Kidney epithelial cell (primary cell): Measurements from ENCODE around the gene ZNF554. TPM values are rescaled to one million over a fixed set of nuclear protein-coding genes. Genes with fewer than 3 reads are reported as not detected.

Source experiments
- DNase-seq: peaks from one replicate; pipeline ENCODE4 v3.0.0-alpha.2; 2010; ENCODE audit warnings: low read depth
- H3K27me3 ChIP-seq: 2 replicates; pipeline ENCODE4 v1.6.0; 2011; ENCODE audit warnings: low read length; ENCODE audit not compliant: control insufficient read depth, insufficient read depth
- H3K36me3 ChIP-seq: 2 replicates; pipeline ENCODE4 v1.5.1; 2011; ENCODE audit warnings: low read length; ENCODE audit not compliant: control insufficient read depth, insufficient read depth
- H3K4me3 ChIP-seq: 2 replicates; pipeline ENCODE4 v1.5.1; 2011; ENCODE audit warnings: low read depth, mild to moderate bottlenecking, control low read depth, low read length
- total RNA-seq: library from RNA; depleted of rRNA; stranded (reverse); fragments of >200 nt; gene quantifications from 2 replicates; pipeline ENCODE4 v1.2.3, GENCODE V29; 2015
- TF ChIP-seq, protein P1 (sequence below): IDR thresholded peaks from 2 replicates; pipeline ENCODE4 v1.5.1; 2011; ENCODE audit warnings: mild to moderate bottlenecking, moderate library complexity, low read length, control low read depth, inconsistent platforms; ENCODE audit not compliant: insufficient read depth, poor library complexity, severe bottlenecking

ZNF554 gene
- total RNA-seq, 1 donor from 2014 or later = 4.5 TPM

DNA sequence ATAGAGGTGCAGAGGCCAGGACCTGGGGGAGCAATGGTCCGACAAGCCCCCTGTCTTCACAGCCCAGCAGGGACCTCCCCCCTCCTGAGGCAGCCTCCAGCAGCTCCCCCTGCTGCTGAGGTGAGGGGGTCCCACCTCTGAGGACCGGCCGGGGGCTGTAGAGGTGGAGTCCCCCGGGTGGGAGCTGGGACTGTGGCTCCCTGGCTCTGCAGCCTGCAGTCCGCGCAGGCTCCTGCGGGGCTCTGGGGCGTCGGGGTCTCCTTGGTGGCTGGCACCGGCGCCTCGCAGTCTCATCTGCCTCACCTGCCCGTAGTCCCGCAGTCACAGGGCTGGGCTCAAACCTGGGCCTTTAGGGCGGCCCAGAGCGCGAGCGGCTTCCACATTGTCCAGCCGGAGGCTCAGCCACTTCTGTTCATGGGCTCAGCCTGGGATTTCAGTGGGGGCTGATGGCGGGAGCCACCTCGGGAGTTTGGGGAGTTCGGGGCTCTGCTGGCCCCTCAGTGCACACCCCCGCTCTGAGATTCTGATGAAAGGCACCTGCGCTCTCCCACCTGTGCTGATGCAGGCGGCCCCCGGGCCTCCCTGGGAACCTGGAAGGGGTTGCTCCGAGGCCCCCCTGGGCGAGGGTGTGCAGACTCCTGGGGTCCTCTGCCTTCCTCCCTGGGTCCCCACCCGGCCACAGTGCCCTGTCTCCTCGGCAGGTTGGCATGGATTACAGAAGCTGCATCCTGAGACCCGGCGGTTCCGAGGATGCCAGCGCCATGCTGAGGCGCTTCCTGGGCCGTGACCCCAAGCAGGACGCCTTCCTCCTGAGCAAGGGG, 7.0 kb upstream of the ZNF554 start:
- Histone ChIP-seq H3K4me3 (no peak overlapping the region), H3K36me3 (no peaks in the 10 kb centered on the region)
- TF ChIP-seq, protein P1, sequence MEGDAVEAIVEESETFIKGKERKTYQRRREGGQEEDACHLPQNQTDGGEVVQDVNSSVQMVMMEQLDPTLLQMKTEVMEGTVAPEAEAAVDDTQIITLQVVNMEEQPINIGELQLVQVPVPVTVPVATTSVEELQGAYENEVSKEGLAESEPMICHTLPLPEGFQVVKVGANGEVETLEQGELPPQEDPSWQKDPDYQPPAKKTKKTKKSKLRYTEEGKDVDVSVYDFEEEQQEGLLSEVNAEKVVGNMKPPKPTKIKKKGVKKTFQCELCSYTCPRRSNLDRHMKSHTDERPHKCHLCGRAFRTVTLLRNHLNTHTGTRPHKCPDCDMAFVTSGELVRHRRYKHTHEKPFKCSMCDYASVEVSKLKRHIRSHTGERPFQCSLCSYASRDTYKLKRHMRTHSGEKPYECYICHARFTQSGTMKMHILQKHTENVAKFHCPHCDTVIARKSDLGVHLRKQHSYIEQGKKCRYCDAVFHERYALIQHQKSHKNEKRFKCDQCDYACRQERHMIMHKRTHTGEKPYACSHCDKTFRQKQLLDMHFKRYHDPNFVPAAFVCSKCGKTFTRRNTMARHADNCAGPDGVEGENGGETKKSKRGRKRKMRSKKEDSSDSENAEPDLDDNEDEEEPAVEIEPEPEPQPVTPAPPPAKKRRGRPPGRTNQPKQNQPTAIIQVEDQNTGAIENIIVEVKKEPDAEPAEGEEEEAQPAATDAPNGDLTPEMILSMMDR = no peak

DNA sequence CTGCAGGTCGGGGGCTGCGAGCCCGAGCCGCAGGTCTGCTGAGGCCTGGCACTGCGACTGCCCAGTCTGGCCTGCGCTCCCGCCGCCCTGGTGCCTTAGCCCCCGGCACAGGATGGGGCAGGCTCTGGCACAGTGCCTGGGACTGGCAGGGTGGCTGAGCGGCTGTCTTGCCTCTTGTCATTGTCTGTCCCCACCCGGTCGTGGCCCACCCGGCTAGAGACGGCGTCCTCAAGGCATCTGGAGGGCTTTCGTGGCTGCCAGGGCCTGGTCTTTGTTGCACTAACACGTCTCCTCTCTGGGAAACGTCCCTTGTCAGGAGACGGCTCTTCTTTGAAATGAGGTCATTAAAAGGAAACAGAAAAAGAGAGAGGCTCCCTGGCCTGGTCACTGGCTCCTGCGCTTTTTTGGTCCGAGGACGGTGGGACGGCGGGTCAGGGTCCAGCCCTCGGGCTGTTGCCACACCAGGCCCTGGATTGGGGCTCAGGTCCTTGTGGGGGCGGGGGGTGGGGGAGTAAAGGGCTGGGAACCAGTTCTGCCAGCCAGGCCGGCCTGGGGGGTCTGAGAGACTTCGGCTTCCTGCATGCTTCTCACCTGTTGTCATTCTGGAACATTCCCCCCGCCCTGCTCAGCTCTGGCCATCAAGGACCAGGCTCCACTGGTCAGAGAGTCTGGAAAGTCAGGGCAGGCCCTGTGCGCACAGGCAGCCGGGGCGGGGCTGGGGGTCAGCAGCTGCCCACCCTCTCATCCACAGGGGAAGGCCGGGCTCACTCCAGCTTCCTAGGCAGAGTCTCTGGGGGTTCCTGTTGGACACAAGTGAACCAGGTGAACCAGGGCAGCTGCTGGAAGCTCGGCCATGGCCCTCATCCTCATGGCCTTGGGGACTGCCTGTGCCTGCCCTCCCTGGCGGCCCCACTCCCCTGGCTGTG, 6.2 kb upstream of the ZNF554 start:
- Histone ChIP-seq H3K4me3 (no peak overlapping the region), H3K36me3 (no peaks in the 10 kb centered on the region), H3K27me3 (no peaks in the 10 kb centered on the region)
- TF ChIP-seq, protein P1 = no peak
- no peak for DNase-seq

More for the DNA sequence above, 7.0 kb upstream of the ZNF554 start:
- no peaks in the 10 kb centered on the region for H3K27me3 ChIP-seq
- DNase-seq = no peak

DNA sequence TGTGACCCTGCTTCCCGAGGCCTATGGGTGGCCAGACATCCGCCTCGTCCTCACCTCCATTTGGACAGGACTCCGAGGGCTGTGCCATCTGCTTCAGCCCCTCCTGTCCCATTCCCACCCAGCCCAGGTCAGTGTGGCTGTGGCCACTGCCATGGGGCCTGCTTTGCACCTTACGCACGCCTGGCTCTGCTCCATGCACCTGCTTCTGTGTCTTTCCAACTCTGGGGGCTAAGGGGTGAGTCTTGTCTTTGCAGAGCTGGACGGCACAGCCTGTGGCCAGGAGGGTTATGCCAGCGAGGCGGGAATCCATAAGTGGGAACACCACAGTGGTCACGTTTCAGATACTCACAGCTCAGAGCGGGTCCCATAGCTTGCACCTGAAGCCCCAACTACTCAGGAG, 5.2 kb upstream of the ZNF554 start:
- TF ChIP-seq, protein P1 = no peak
- H3K4me3 ChIP-seq = no peak overlapping the region
- no peak for DNase-seq
- H3K27me3 ChIP-seq = no peaks in the 10 kb centered on the region
- H3K36me3 ChIP-seq = no peaks in the 10 kb centered on the region

DNA sequence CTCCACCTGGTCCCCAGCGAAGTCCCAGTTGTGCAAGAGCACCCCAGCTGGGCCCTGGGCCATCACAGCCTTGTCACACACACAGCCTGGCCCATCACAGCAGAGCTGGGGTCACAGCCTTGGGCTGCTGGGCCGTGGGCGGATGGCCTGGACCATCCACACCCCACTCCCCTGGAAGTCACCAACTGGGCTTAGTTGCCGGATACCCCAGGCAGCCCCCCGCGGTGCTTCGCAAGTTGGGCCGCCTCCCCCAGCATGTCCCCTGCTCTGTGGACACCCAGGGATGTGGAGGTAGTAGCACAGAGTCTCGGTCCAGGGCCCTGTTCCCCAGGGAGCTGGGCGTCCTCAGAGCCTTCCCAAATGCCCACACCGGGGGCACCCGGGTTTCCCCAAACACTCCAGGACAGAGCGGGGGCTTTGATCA, 4.5 kb upstream of the ZNF554 start:
- TF ChIP-seq, protein P1 = no peak
- Histone ChIP-seq H3K27me3 (no peaks in the 10 kb centered on the region), H3K36me3 (no peaks in the 10 kb centered on the region), H3K4me3 (no peak overlapping the region)
- no peak for DNase-seq

DNA sequence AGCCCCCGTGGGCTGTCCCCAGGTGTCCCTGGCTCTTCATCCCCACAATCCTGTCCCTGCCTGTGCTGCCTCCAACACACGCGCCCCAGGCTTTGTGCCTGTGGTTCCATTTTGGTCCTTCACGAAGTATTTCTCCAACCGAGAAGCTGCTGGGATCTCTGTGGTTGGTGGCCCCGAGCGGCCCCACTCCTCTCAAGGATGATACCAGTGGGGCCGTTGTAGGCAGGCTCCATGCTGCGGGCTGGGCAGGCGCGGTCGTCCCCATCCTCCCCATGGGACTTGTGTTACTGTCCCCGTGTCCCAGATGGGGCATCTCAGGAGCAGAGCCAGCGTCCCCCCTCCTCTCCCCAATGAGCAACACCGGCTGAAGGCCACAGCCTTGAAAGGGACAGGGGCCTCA, 3.7 kb upstream of the ZNF554 start:
- no peak overlapping the region for H3K4me3 ChIP-seq
- TF ChIP-seq, protein P1 = no peak
- no peaks in the 10 kb centered on the region for H3K27me3 ChIP-seq
- H3K36me3 ChIP-seq = no peaks in the 10 kb centered on the region
- DNase-seq = no peak
